Stimulated activated CD8-positive, alpha-beta memory T cell treated with anti-CD3 and anti-CD28 coated beads, Interleukin-4, amount 100 ng/mL, for 4 hours (primary cell): ENCODE results near the gene RCHY1.

Experiments used
- DNase-seq, 2 donors: peaks; one replicate each; pipeline ENCODE4 v3.0.0-alpha.2; 2020; ENCODE audit warnings: low read depth in 2 of 2, low spot score in 1 of 2

RCHY1 gene

DNA sequence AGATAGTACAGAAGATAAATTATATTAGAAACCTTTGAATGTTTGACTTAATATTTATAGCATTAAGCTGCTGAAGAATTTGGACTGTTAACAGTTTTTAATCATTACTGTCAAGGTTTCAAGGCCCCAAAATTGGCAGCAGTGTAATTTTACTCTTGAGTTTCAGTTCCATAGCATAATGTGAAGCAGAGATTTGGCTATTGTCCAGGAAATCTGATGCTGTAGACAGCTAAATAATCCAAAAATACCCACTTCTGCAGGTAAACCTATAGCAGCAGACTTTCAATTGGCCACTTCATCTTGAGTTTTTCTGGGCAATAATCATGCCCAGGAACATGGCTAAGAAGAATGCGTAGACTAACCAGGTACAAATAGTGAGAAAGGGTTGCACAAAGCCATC lies 85.0 kb downstream of the RCHY1 start:
- DNase-seq = no peak
